H1 (cell line): ENCODE data around the gene SOHLH2.

Experiments
- RAD21 ChIP-seq, 2 experiments: IDR thresholded peaks in 1 of 2; conservative IDR thresholded peaks in 1 of 2; 2 replicates each; pipeline ENCODE4 v1.6.1; 2011; ENCODE audit warnings: low read depth in 2 of 2, low read length in 2 of 2, improper control_type of control experiment in 1 of 2, inconsistent platforms in 1 of 2, mild to moderate bottlenecking in 1 of 2, moderate library complexity in 1 of 2
- YY1 ChIP-seq: IDR thresholded peaks from 2 replicates; pipeline ENCODE4 v1.6.1; 2011; ENCODE audit warnings: low read depth, mild to moderate bottlenecking, low read length
- TF ChIP-seq, protein P1 (sequence below), 3 experiments: IDR thresholded peaks; 1 replicate in 2 of 3; 2 replicates in 1 of 3; pipeline versions ENCODE4 v1.5.1 to v1.6.1; 2011; ENCODE audit warnings: low read length in 3 of 3, mild to moderate bottlenecking in 3 of 3, inconsistent platforms in 2 of 3, low read depth in 1 of 3, moderate library complexity in 1 of 3; ENCODE audit not compliant: insufficient read depth in 1 of 3; ENCODE audit errors: control extremely low read depth in 1 of 3

DNA sequence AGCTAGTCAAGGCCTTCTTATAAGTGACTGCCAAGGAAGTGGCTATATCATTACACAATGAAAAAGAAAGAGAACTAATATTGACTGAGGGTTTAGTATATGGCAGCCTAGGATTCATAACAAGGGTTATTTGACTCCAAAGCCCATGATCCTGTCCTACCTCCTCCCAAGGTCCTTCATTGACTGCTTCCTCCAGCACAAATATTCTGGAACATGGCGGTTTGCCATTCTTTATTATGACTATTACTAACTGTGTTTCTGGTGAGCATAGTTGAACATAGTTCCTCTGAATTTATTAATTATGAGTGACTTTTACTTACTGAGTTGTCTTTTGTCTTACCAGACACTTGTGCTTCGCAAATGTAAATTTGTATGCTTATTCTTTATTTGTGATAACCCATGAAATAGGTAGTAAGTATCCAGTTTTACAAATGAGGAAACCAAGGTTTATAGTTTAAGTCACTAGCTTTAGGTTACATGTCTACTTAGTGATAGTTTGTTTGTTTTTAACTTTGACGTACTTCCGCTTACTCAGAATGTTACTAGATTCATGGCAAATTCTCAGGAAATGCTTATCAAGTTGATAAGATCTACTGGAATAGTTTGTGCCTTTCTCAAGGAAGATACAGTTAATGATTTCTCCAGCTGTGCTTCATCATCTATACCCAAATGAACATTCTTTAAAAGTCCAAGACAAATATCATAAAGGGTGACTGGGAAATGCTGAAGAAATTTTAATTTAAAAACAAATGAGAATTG lies 67.7 kb downstream of the SOHLH2 start:
- TF ChIP-seq YY1: no peak
- TF ChIP-seq, protein P1, sequence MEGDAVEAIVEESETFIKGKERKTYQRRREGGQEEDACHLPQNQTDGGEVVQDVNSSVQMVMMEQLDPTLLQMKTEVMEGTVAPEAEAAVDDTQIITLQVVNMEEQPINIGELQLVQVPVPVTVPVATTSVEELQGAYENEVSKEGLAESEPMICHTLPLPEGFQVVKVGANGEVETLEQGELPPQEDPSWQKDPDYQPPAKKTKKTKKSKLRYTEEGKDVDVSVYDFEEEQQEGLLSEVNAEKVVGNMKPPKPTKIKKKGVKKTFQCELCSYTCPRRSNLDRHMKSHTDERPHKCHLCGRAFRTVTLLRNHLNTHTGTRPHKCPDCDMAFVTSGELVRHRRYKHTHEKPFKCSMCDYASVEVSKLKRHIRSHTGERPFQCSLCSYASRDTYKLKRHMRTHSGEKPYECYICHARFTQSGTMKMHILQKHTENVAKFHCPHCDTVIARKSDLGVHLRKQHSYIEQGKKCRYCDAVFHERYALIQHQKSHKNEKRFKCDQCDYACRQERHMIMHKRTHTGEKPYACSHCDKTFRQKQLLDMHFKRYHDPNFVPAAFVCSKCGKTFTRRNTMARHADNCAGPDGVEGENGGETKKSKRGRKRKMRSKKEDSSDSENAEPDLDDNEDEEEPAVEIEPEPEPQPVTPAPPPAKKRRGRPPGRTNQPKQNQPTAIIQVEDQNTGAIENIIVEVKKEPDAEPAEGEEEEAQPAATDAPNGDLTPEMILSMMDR (IDR thresholded peaks at IDR 0.05; ENCODE audit: control extremely low read depth in 1 of 3, insufficient read depth in 1 of 3, low read depth in 1 of 3, low read length in 3 of 3): no peak
- no peak for TF ChIP-seq RAD21 (IDR thresholded peaks at IDR 0.05 in 1 of 2, conservative IDR thresholded peaks at IDR 0.05 in 1 of 2; ENCODE audit: low read depth in 2 of 2, low read length in 2 of 2)
